ENCODE data around the gene PNLIPRP3.

The PNLIPRP3 gene

DNA sequence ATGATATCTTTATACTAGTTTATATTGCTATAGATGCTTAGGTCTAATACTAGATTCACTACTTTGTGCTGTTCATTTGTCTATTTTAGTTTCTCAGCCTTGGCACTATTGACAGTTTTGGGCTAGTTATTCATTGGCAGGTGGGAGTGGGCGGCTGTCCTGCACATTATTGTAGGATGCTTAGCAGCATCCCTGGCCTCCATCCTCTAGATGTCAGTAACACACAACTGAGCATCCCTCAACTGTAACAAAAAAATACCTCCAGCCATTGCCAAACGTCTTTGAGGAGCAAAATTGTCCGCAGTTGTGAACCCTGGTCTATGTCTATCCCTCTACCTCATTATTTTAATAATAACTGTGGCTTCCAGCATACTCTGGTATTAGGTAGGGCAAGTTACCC lies 83.7 kb downstream of the PNLIPRP3 start:
- DNase-seq (ENCODE audit: low spot score), result no peak

DNA sequence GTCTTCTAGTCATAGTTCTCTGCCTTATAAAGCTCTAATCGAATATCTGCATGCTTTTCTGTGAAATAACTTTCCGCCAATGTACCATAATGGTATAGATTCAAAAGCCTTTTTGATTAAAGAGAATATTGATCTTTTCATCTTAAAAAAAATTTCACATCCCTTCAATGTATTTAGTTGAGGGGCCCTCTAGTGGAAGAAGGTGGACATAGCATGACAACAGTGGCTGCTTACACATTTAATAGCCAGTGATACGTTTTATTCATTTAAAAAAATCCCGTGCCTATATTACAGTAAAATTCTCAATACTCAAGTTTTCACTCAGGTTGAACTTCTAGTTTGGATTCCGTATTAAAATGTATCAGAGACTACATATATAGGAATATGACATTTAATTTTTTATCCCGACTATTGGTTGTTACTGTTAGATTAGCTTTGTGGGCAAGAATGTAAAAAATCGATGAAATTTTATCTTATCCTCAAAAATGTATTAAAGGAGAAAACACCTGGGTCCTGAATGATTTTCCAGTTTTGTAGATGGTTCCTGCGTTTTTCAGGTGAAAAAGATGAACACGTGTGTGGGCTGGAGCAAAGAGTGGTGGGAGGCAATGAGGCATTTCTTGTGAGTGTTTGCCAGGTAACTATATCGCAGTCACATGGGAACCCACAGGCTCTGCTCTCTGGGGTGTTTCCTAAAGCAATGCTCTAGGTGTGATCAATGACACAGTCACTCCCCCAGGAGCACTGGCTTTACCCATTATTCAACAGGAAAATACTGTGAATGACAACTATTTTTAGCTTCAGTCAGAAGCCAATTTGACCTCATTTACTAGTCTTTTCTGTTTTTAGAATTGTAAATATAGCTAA lies 94.0 kb downstream of the PNLIPRP3 start:
- DNase-seq (ENCODE audit: low spot score), result peak; percentile 38

DNA sequence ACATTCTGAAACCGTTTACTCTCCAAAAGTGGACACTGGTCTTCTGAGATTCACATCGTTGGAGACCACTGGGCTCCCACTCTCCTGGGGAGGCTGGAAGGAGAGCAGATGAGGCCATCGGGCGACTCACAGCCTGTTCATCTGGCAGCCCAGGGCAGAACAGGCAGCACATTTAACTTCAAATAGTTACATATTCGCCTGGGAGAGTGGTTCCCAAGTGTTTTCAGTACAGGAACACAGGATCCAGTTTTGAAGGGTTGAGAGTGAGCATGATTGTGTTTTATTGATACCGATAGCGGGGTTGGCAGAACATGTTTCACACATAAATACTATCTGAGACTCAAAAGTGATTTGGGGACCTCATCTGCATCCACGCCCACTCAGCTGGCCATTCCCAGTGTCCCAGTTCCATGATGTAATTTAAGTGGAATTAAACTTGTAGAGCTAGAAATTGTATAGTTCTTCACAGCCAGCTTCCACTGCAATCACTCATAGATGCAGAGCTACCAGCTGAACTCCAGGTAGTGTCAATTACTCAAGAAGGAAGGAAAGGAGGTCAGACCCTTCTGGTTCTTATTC lies 95.2 kb downstream of the PNLIPRP3 start:
- DNase-seq (ENCODE audit: low spot score), result no peak

DNA sequence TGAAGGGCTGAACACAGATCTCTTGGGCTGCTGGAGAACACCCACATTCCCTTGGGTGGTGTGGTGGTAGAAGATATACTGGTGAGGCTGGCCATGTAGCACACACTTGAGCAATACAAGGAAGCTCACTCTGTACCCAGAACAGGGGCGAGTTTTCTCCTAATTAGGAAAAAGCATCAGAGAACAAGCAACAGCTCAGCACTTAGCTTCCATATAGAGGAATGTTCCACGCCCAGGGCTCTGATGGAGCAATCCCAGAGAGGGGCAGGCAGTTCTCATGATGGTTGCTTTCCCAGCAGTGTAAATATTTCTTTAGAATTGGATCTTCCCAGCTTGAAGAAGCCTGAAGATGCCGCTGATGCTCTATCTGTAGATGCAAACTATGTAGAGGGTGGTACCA lies 97.1 kb downstream of the PNLIPRP3 start:
- DNase-seq (ENCODE audit: low spot score), result no peak

DNA sequence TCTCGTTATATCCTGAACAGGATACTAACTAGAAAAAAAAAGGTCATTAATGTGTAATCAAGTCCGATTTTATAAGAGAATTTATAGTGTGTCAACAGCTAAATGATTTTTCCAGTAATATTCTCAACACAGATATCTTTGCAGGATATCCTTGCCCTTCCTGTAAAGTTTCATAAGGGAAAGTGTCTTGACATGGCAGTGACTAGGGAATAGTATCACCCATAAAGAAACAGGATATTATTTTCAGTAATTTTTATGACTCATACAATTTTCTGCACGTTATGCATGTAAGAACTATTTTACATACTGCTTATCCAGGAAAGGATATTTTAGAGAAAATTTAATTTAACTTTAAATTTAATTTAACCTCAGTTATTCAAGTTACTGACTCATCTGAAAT lies 98.6 kb downstream of the PNLIPRP3 start:
- DNase-seq (ENCODE audit: low spot score), result no peak

All from AG08395 (cell line).